Astrocyte of the spinal cord (primary cell): ENCODE measurements around the gene TOP1.

Experiments
- DNase-seq: peaks from one replicate; pipeline ENCODE4 v3.0.0; 2011; ENCODE audit warnings: low read depth, low spot score
- H3K4me3 ChIP-seq: 2 replicates; pipeline ENCODE4 v1.5.1; 2011; ENCODE audit warnings: low read depth, mild to moderate bottlenecking, low read length, moderate library complexity
- in situ Hi-C: cut with HindIII; loops from 2 replicates; pipeline ENCODE4 v1.10.0; 2017; ENCODE audit warnings: low sequenced_read_pairs
- TF ChIP-seq, protein P1 (sequence below): IDR thresholded peaks from 2 replicates; pipeline ENCODE4 v1.5.1; 2012; ENCODE audit warnings: low read depth, mild to moderate bottlenecking, low read length, inconsistent platforms

TOP1 gene

DNA sequence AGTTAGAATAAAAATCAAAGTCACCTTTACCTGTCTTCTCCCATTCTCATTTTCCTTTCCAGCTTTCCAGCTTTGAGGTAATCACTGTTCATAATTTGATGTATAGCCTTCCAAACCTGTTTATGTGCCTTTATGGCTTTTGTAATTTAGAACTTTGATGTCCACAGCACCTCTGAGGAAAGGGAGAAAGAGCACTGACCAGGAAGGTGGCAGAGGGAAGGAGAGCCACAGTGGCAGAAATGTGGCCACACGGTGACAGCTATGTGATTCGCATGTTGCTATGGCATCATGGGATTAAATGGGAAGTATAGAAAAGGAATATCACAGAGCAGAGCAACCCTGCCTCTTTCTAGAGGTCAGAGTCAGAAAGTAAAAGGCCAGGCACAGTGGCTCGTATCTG lies 57.0 kb downstream of the TOP1 start:
- TF ChIP-seq, protein P1, sequence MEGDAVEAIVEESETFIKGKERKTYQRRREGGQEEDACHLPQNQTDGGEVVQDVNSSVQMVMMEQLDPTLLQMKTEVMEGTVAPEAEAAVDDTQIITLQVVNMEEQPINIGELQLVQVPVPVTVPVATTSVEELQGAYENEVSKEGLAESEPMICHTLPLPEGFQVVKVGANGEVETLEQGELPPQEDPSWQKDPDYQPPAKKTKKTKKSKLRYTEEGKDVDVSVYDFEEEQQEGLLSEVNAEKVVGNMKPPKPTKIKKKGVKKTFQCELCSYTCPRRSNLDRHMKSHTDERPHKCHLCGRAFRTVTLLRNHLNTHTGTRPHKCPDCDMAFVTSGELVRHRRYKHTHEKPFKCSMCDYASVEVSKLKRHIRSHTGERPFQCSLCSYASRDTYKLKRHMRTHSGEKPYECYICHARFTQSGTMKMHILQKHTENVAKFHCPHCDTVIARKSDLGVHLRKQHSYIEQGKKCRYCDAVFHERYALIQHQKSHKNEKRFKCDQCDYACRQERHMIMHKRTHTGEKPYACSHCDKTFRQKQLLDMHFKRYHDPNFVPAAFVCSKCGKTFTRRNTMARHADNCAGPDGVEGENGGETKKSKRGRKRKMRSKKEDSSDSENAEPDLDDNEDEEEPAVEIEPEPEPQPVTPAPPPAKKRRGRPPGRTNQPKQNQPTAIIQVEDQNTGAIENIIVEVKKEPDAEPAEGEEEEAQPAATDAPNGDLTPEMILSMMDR = no peak

DNA sequence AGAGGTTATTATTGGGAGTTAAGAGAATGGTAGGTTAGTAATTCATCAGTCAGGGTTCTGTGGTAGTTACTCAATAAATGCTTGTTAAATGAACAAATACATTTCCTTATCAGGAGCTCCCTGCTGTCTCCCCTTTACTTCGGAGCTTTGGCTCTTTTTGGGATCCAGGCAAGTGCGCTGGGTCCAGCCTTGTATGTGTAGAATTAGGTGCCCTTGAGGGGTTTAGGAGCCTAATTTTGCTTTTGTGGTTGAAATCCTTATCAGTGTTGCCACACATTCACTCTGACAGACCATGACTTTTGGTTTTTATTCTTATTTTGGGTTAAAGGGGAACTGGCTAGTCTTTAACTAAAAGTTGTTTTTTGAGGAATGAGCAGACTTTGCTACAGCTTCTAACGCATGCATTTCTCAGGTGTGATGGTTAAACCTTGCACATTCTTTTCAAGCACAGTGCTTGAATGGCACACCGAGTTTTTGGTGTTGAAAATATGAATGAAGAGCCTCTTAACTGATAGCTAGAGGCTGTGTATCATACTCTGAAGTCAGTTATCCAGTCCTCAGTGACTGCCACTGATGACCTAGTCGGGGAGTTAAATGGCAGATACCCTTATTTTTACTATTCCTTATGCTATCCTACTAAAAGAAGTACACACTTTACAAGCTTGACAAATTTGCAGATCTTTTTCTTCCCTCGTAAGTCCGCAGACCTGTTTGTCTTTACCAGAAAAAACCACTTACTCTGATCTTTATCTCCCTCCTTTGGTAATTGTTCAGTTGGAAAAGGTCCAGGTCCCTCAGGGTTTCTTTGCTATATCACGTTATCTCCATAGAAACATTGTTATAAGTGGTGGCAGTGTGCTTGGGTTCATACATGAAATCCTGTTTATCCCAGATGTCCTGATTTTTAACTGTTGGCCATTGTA lies 58.0 kb downstream of the TOP1 start:
- no peak overlapping the region for H3K4me3 ChIP-seq
- TF ChIP-seq, protein P1 = no peak
- in situ Hi-C loops = no loop called here
- DNase-seq = no peak

More for the DNA sequence above, 57.0 kb downstream of the TOP1 start:
- DNase-seq = no peak
- in situ Hi-C loops = no loop called here
- H3K4me3 ChIP-seq = no peak overlapping the region

- in situ Hi-C loops = no loop called here
- TF ChIP-seq, protein P1 = no peak
- no peak overlapping the region for H3K4me3 ChIP-seq
- DNase-seq = no peak
Observed at GRCh38 chr20:41087325-41087685, 58.7 kb downstream of the TOP1 start.

GRCh38 chr20:41087777-41088176 lies 59.2 kb downstream of the TOP1 start:
- no peak for DNase-seq
- TF ChIP-seq, protein P1 = no peak
- no peak overlapping the region for H3K4me3 ChIP-seq
- in situ Hi-C loops = no loop called here

DNA sequence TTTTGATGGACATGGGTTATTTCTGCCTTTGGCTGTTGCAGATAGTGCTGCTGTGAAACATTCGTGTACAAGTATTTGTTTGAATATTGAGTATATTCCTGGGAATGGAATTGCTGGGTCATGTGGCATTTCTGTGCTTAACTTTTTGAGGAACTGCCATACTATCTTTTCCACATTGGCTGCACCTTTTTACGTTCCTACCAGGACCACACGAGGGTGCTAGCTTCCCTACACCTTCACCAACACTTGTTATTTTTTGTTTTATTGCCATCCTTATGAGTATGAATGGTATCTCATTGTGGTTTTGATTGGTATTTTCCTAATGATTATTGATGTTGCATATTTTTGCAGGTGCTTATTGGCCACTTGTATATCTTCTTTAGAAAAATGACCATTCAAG lies 60.9 kb downstream of the TOP1 start:
- DNase-seq = no peak
- TF ChIP-seq, protein P1 = peak; percentile 6
- no peak overlapping the region for H3K4me3 ChIP-seq
- in situ Hi-C loops = no loop called here

- in situ Hi-C loops = no loop called here
- TF ChIP-seq, protein P1 = no peak
- no peak overlapping the region for H3K4me3 ChIP-seq
Observed at GRCh38 chr20:41091927-41092326, 63.3 kb downstream of the TOP1 start.

More at GRCh38 chr20:41091927-41092326, 63.3 kb downstream of the TOP1 start:
- no peak for DNase-seq
